Fibroblast of mammary gland (primary cell): ENCODE measurements around the gene MVP.
A peak's percentile ranks its signal among the peaks of the same experiment; 100 is the strongest.
"Not testable (repeated sequence)": the region's sequence is repeated elsewhere in the genome, so short reads cannot be mapped to it uniquely, and the experiment has no call there.

Experiments
- DNase-seq: peaks from one replicate; pipeline ENCODE4 v3.0.0-alpha.2; 2010; ENCODE audit warnings: low read depth
- H3K4me3 ChIP-seq: 2 replicates; pipeline ENCODE4 v1.5.1; 2011; ENCODE audit warnings: low read depth, mild to moderate bottlenecking, low read length, moderate library complexity; ENCODE audit not compliant: control insufficient read depth
- TF ChIP-seq, protein P1 (sequence below): conservative IDR thresholded peaks from 2 replicates; pipeline ENCODE4 v1.5.1; 2011; ENCODE audit warnings: low read depth, low read length, inconsistent platforms; ENCODE audit not compliant: control insufficient read depth, insufficient read depth

MVP gene

DNA sequence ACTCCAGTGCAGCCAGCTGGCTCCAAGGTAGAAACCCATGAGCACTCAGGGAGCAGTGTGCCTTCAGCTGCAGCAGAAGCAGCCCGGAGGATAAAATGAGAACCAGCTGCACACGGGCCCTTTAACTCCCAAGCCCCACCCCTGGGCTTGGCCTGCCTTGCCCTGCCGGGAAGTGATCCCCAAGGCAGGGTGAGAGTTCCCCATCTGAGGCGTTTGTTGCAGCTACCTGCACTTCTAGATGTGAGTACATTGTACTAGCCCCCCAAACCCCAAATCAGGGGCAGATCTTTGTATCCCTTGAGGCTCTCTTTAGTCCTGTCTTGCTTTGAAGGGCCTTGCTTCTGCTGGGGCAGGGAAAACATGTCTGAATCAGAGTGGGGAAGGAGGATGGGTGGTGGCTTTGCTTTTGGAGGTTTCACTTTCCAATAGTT lies at the start of gene MVP:
Gene MVP (plus strand): TSS at position 192 of the 431 bp plus-strand sequence. CDS start 10,088 bp downstream, outside the sequence.
- peak within 1 kb of the TSS; percentile 99 for H3K4me3 ChIP-seq
- TF ChIP-seq, protein P1, sequence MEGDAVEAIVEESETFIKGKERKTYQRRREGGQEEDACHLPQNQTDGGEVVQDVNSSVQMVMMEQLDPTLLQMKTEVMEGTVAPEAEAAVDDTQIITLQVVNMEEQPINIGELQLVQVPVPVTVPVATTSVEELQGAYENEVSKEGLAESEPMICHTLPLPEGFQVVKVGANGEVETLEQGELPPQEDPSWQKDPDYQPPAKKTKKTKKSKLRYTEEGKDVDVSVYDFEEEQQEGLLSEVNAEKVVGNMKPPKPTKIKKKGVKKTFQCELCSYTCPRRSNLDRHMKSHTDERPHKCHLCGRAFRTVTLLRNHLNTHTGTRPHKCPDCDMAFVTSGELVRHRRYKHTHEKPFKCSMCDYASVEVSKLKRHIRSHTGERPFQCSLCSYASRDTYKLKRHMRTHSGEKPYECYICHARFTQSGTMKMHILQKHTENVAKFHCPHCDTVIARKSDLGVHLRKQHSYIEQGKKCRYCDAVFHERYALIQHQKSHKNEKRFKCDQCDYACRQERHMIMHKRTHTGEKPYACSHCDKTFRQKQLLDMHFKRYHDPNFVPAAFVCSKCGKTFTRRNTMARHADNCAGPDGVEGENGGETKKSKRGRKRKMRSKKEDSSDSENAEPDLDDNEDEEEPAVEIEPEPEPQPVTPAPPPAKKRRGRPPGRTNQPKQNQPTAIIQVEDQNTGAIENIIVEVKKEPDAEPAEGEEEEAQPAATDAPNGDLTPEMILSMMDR = no peak
- DNase-seq = peak; percentile 77

DNA sequence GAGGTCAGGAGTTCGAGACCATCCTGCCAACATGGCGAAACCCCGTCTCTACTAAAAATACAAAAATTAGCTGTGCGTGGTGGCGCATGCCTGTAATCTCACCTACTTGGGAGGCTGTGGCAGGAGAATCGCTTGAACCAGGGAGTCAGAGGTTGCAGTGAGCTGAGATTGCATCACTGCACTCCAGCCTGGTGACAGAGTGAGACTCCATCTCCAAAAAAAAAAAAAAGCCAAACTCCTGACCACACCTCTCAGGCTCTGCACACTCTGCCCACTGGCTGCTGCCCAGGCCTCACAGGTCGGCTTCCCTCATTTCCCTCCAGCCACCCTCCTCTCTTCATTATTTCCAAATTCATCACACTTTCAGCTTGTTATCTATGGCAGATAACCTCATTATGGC lies 47.9 kb upstream of the MVP start:
- DNase-seq, H3K4me3 ChIP-seq: not testable (repeated sequence)

DNA sequence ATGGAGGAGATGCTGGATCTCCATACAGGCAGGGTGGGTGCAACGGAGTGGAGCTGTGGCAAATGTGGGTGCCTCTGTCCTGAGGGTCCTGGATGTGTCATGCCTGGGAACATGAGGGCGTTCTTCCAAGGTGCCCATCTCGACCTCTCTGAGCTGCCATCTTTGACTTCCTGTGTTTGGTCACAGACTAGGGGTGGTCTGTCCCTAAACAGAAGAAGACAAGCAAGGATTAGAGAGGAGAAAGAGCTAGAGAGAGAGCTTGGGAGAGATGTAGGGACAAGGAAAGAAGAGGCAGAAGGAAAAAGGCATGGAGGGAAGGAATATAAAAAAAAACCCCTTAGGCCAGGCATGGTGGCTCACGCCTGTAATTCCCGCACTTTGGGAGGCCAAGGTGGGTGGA lies 45.5 kb upstream of the MVP start:
- TF ChIP-seq, protein P1 = no peak
- DNase-seq = no peak
- H3K4me3 ChIP-seq = no peak overlapping the region

DNA sequence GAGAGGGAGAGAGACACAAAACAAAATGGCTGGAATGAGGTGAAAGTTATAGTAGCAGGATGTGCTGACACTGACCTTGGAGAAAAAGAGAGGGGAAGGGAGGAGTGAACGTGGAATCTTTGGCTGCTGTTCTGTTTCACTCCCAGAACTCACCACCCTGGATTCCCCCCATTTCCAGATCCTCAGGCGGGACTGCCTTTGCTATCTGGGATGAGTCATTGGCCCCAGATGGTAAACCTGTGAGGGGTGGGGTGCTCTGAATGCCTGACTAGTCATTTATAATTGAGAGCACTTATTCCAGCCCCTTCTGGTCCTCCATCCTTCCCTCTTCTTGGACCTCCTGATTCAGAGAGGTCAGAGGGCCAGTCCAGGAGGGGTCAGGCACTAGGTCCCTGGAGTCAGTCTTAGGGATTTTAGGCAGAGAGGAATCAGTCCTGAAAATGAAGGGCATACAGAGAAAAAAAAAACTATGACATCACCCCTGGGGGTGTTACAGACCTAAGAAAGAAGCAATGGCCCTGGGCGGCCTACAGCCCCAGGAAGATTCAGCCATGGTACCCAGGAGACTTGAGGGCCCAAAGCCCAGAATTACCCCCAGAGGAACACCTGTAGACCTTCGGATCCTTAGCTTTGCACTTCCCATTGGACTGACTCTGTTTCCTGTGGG lies 44.4 kb upstream of the MVP start:
- TF ChIP-seq, protein P1 = no peak
- DNase-seq = peak; percentile 53
- no peak overlapping the region for H3K4me3 ChIP-seq

DNA sequence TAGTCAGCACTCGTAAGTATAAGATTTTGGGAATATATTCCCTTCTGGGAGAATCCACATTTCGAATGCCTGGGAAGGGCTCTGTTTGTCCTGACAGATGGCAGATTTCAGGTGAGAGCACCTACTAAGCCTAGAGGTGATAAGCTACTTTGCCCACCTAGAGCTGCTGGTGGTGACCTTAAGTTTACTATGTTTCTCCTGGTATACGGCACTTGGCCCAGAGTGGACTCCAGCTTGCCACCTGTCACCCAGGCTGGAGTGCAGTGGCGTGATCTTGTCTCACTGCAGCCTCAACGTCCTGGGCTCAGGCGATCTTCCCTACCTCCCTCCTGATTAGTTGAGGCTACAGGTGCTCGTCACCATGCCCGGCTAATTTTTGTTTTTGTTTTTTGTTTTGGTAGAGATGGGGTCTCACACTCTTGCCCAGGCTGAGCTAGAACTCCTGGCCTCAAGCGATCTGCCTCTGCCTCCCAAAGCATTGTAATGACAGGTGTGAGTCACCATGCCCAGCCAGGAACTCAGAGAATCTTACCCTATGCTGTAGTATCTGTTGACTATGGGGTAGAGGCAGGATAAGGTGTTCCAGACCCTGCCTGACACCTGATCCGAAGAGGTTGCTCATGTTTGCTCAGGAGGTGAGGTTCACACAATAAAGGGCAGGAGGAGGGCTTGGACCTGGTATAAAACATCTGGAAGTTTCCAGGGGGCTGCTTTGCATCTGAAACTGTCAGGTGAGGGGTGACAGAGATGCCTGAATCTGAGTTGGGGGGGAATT lies 42.5 kb upstream of the MVP start, which contains the start of gene ZG16:
Gene ZG16 (plus strand): TSS at position 681 of the 775 bp plus-strand sequence. CDS start 1,011 bp downstream, outside the sequence.
- DNase-seq = no peak
- no peak within 1 kb of the TSS for H3K4me3 ChIP-seq
- TF ChIP-seq, protein P1 = no peak

DNA sequence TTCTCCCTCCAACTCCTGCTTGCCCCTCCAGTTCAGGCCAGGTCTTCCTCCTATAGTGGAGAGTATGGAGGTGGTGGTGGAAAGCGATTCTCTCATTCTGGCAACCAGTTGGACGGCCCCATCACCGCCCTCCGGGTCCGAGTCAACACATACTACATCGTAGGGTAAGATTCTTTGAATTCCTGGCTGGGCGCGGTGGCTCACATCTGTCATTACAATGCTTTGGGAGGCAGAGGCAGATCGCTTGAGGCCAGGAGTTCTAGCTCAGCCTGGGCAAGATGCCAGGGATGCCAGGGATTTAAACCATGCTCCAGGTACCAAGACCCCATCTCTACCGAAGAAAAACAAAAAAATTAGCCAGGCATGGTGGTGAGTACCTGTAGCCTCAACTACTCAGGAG lies 40.8 kb upstream of the MVP start:
- DNase-seq = no peak
- TF ChIP-seq, protein P1 = no peak
- H3K4me3 ChIP-seq = no peak overlapping the region

DNA sequence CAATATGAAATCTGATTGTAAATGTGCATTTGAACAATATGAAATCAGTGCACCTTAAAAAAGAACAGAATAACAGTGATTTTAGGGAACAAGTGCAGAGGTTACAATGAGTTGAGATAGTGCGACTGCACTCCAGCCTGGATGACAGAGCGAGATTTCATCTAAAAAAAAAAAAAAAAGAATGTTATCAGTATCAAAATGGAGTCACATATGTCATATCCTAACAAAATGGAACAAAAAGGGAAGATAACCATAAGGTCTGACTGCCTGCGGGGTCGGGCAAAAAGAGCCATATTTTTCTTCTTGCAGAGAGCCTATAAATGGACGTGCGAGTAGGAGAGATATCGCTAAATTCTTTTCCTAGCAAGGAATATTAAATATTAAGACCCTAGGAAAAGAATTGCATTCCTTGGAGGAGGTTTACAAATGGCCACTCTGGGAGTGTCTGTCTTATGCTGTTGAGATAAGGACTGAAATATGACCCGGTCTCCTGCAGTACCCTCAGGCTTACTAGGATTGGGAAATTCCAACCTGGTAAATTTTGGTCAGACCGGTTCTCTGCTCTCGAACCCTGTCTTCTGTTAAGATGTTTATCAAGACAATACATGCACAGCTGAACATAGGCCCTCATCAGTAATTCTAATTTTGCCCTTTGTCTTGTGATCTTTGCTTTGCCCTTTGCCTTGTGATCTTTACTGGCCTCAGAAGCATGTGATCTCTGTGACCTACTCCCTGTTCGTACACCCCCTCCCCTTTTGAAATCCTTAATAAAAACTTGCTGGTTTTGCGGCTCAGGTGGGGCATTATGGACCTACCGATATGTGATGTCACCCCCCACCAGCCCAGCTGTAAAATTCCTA lies 36.9 kb upstream of the MVP start:
- DNase-seq = not testable (repeated sequence)

More for the DNA sequence above, 36.9 kb upstream of the MVP start:
- not testable (repeated sequence) for H3K4me3 ChIP-seq
